HL-60 (cell line): ENCODE measurements around the gene TCAP.

ENCODE experiments used
- DNase-seq, 2 experiments: peaks; one replicate each; pipeline ENCODE4 v3.0.0-alpha.2; 2010 to 2020; ENCODE audit warnings: low read depth in 1 of 2, low spot score in 1 of 2
- H3K27ac ChIP-seq: fragments of 250-450 bp; sonication (Bioruptor Pico); replicated peaks from 2 replicates; pipeline ENCODE4 v1.5.1; 2020; ENCODE audit warnings: mild to moderate bottlenecking, moderate library complexity
- H3K27me3 ChIP-seq: fragments of 250-450 bp; sonication (Bioruptor Pico); 2 replicates; pipeline ENCODE4 v1.5.1; 2021; ENCODE audit warnings: mild to moderate bottlenecking, moderate library complexity; ENCODE audit not compliant: insufficient read depth, poor library complexity, severe bottlenecking
- H3K4me3 ChIP-seq: replicated peaks from 2 replicates; pipeline ENCODE4 v1.5.1; 2011; ENCODE audit warnings: mild to moderate bottlenecking, control low read depth, low read length; ENCODE audit not compliant: insufficient read depth
- CTCF ChIP-seq: IDR thresholded peaks from one replicate; pipeline ENCODE4 v1.5.1; 2011; ENCODE audit warnings: low read length, control low read depth, inconsistent platforms; ENCODE audit not compliant: insufficient read depth
- GABPA ChIP-seq: IDR thresholded peaks from 2 replicates; pipeline ENCODE4 v1.6.1; 2012; ENCODE audit warnings: low read depth
- POLR2AphosphoS5 ChIP-seq: IDR thresholded peaks from 2 replicates; pipeline ENCODE4 v1.6.1; 2012; ENCODE audit warnings: low read depth
- SPI1 ChIP-seq: IDR thresholded peaks from 2 replicates; pipeline ENCODE4 v1.6.1; 2012; ENCODE audit warnings: low read depth, mild to moderate bottlenecking, borderline replicate concordance
- TF ChIP-seq, protein P1 (sequence below): IDR thresholded peaks from 2 replicates; pipeline ENCODE4 v1.6.1; 2012; ENCODE audit warnings: low read depth; ENCODE audit not compliant: insufficient replicate concordance

TCAP gene

DNA sequence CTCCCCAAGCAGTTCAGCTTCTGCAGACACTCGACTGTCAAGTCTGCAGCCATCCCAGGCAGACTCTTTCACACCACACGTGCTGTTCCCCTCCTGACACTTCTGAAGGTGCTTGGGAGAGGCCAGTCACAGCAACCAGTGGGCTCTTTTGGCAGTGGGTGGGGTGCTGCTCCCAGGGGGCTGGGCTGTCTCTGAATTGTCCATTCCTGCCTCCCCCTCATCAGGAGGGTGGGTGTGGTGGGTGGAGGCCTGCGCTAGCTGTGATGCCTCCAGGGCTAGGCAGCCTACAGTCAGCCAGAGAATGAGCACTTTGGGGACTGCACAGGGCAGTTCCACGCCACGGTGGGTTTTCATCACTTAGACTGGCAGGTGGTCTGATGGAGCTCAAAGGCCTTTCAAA, 17.9 kb upstream of the TCAP start:
- H3K4me3 ChIP-seq, result no peak overlapping the region
- H3K27me3 ChIP-seq, result no peaks in the 10 kb centered on the region
- no peak for TF ChIP-seq GABPA
- no peak for TF ChIP-seq POLR2AphosphoS5
- no peak for TF ChIP-seq CTCF
- no peak overlapping the region for H3K27ac ChIP-seq
- no peak for DNase-seq

GRCh38 chr17:39648616-39649366, 16.4 kb upstream of the TCAP start:
- peak in 1 of 2 experiments; percentile 50 for DNase-seq
- H3K27ac ChIP-seq, result no peak overlapping the region

DNA sequence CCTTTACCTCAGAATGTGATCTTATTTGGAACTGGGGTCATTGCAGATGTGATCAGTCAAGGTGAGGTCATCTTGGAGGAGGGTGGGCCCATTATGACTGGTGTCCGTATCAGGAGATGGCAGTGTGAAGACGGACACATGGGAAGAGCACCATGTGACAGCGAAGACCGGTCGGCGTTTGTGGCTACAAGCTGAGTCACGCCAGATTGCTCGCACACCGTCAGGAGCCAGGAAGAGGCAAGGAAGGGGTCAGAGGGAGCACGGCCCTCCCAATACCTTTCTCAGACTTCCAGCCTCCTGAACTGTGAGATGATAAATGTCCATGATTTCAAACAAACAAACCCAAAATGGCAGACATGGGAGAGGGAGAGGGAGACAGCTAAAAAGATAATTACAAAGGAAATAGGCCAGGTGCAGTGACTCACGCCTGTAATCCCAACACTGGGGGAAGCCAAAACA, 15.0 kb upstream of the TCAP start:
- Histone ChIP-seq H3K27me3 (no peaks in the 10 kb centered on the region), H3K4me3 (no peak overlapping the region), H3K27ac (no peak overlapping the region)
- TF ChIP-seq SPI1 (no peak), POLR2AphosphoS5 (no peak), GABPA (no peak)
- no peak for DNase-seq

More at GRCh38 chr17:39648616-39649366, 16.4 kb upstream of the TCAP start:
- Histone ChIP-seq H3K4me3 (no peak overlapping the region), H3K27me3 (no peaks in the 10 kb centered on the region)
- peak; percentile 57 for TF ChIP-seq POLR2AphosphoS5
- TF ChIP-seq SPI1, result peak; percentile 8; the same call in 1 of the 2 replicates
- no peak for TF ChIP-seq CTCF

DNA sequence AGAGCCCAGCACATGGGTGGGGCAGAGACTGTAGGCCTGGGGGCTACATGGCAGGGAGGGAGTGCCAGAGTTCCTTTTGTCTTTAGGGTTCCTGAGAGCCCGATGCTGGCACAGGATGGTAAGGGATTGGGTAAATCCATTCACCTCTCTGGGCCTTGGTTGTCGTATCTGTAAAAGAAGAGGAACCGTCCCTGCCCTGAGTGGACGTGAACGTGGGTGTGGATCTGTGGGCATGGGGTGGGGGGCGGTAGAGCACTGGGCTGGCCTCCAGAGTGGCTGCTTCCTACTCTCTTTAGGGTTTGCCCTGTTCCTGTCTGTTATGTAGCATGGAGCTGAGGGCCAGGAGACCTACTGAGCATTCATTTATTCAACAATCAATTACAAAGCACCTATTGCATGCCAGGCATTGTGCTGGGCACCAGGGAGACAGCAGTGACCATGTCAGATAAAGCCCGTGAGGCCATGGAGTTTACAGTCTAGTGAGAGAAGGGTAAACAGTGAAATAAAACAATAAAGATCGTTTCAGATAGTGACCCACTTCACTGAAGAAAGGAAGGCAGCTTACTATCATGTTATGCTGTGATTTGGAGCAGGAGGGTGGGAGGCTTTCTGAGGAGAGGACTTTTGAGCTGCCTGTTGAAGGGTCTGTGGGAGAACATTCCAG, 13.1 kb upstream of the TCAP start:
- H3K4me3 ChIP-seq, result no peak overlapping the region
- no peak for TF ChIP-seq SPI1
- no peak for TF ChIP-seq GABPA
- no peak for TF ChIP-seq POLR2AphosphoS5
- TF ChIP-seq, protein P1, sequence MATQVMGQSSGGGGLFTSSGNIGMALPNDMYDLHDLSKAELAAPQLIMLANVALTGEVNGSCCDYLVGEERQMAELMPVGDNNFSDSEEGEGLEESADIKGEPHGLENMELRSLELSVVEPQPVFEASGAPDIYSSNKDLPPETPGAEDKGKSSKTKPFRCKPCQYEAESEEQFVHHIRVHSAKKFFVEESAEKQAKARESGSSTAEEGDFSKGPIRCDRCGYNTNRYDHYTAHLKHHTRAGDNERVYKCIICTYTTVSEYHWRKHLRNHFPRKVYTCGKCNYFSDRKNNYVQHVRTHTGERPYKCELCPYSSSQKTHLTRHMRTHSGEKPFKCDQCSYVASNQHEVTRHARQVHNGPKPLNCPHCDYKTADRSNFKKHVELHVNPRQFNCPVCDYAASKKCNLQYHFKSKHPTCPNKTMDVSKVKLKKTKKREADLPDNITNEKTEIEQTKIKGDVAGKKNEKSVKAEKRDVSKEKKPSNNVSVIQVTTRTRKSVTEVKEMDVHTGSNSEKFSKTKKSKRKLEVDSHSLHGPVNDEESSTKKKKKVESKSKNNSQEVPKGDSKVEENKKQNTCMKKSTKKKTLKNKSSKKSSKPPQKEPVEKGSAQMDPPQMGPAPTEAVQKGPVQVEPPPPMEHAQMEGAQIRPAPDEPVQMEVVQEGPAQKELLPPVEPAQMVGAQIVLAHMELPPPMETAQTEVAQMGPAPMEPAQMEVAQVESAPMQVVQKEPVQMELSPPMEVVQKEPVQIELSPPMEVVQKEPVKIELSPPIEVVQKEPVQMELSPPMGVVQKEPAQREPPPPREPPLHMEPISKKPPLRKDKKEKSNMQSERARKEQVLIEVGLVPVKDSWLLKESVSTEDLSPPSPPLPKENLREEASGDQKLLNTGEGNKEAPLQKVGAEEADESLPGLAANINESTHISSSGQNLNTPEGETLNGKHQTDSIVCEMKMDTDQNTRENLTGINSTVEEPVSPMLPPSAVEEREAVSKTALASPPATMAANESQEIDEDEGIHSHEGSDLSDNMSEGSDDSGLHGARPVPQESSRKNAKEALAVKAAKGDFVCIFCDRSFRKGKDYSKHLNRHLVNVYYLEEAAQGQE, result no peak
- no peak for TF ChIP-seq CTCF
- H3K27ac ChIP-seq, result no peak overlapping the region
- no peaks in the 10 kb centered on the region for H3K27me3 ChIP-seq
- no peak for DNase-seq
